GM12865 (cell line): ENCODE results near the gene CDHR3.
A peak's percentile ranks its signal among the peaks of the same experiment; 100 is the strongest.

Source experiments
- DNase-seq: peaks from one replicate; pipeline ENCODE4 v3.0.0; 2010; ENCODE audit warnings: low read depth
- H3K4me3 ChIP-seq: 2 replicates; pipeline ENCODE4 v1.5.1; 2011; ENCODE audit warnings: mild to moderate bottlenecking, low read depth, low read length, control low read depth
- TF ChIP-seq, protein P1 (sequence below): IDR thresholded peaks from 2 replicates; pipeline ENCODE4 v1.5.1; 2011; ENCODE audit warnings: low read length, control low read depth, low read depth, inconsistent platforms; ENCODE audit not compliant: insufficient read depth; ENCODE audit errors: missing control alignments

Gene CDHR3

DNA sequence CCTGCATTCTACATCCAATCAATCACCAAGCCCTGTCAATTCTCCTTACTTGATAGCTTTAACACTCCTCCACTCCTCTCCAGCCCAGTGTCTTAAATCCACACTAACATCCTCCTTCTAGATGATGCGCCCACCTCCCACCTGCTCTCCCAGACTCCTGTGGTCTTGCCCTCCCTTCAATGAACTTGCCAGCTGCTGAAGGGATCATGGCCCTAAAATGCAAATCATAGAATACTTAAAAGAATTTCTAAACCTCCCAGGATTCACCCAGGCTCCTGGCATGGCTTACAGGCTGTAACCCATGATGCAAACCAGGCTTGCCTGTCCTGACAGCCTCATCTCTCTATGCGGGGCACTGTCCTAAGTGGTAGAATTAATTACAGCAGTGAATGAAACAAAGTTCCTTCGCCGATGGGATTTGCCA, 105.5 kb downstream of the CDHR3 start:
- no peak overlapping the region for H3K4me3 ChIP-seq
- TF ChIP-seq, protein P1, sequence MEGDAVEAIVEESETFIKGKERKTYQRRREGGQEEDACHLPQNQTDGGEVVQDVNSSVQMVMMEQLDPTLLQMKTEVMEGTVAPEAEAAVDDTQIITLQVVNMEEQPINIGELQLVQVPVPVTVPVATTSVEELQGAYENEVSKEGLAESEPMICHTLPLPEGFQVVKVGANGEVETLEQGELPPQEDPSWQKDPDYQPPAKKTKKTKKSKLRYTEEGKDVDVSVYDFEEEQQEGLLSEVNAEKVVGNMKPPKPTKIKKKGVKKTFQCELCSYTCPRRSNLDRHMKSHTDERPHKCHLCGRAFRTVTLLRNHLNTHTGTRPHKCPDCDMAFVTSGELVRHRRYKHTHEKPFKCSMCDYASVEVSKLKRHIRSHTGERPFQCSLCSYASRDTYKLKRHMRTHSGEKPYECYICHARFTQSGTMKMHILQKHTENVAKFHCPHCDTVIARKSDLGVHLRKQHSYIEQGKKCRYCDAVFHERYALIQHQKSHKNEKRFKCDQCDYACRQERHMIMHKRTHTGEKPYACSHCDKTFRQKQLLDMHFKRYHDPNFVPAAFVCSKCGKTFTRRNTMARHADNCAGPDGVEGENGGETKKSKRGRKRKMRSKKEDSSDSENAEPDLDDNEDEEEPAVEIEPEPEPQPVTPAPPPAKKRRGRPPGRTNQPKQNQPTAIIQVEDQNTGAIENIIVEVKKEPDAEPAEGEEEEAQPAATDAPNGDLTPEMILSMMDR: no peak
- no peak for DNase-seq

DNA sequence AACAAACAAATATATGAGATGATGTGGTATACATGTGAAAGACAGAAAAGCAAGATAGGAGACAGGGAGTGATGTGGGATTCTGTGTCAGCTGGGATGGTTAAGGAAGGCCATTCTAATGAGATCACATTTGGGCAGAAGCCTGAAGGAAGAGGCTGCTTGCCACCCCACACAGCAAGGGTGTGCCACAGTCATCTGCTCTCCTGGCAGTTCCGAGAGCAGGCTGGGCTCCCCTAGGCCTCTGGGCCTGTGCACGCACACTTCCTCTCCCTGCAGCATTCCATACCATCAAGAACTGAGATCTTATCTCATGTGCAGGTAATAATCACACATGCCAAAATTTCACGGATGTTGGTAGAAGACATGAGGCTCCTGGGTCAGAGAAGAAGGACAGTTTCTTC, 105.9 kb downstream of the CDHR3 start:
- TF ChIP-seq, protein P1: no peak
- no peak for DNase-seq
- no peak overlapping the region for H3K4me3 ChIP-seq

DNA sequence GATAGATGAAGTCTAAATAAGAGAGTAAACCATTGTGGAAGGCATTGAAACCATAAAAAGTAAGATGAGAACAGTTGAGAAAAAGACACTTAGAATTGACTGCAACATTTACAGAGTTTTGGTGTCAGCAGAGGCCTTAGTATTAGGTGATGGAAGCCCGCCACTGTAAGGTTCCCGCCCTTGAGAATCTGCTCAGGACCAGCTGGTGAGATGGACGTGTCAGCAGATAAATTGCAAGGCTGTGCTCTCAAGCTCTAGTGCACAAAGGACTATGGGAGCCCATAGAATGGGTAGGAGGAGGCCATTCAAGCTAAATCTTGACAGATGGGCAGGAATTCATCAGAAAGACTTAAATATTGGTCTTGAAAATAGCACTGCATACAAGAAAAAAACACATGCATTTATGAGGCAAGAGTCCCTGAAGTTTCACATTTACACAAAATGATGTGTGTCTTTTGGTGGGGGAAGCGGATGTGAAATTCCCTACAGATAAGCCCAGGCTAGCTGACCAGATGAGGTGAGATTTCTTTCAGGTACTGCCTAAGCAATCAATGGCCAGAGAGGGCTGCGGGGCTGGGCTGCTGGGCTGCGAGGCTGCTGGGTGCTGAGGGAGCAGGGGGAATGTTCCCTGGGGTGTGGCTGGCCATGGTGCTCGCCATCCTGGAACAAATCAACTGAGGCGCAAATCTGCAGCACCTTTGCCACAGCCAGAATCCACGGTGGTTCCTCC, 106.6 kb downstream of the CDHR3 start:
- peak; percentile 61 for DNase-seq
- TF ChIP-seq, protein P1: no peak
- H3K4me3 ChIP-seq: peak overlapping the region; percentile 43; the same call in 1 of the 2 replicates

DNA sequence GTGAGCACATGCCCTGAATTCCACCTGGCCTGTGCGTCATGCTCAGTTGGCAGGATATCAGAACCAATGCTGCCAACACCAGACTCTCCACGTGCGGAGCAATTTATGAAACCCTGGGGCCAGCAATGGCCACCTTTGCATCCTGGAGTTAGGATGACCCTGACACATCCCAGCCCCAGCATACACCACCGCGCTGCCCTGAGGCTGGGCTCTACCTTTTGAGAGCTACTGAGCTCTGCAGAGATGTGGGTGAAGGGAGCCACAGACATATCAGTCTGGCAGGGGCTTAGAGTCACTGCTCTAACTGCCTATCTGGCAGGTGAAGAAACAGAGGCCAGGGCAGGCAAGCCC, 107.1 kb downstream of the CDHR3 start:
- H3K4me3 ChIP-seq: peak overlapping the region; percentile 43
- no peak for DNase-seq
- TF ChIP-seq, protein P1: no peak

DNA sequence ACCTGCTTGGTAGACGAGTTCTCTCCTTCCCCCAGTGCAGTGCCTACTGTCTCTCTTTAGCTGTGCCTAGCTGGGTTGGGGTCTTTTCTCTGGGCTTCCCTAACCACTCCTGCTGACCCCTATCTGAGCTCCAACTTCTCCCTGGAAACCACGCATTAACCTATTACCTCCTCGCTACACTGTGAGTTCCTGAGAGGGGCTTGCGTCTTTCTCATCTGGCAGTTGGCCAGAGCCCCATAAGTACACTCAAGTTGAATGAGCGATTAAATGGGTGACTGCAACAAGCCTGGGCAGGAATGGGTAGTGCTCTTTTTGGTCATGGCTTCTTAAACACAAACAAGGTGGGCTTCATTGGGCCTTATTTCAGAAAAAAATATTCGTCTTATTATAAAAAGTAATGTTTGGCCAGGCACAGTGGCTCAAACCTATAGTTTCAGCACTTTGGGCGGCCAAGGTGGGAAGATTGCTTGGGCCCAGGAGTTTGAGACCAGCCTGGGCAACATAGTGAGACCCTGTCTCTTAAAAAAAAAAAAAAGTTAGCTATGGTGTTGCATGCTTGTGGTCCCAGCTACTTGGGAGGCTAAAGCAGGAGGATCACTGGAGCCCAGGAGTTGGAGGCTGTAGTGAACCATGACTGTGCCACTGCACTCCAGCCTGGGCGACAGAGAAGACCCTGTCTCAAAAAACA, 107.6 kb downstream of the CDHR3 start:
- TF ChIP-seq, protein P1: no peak
- peak overlapping the region; percentile 43 for H3K4me3 ChIP-seq
- no peak for DNase-seq

DNA sequence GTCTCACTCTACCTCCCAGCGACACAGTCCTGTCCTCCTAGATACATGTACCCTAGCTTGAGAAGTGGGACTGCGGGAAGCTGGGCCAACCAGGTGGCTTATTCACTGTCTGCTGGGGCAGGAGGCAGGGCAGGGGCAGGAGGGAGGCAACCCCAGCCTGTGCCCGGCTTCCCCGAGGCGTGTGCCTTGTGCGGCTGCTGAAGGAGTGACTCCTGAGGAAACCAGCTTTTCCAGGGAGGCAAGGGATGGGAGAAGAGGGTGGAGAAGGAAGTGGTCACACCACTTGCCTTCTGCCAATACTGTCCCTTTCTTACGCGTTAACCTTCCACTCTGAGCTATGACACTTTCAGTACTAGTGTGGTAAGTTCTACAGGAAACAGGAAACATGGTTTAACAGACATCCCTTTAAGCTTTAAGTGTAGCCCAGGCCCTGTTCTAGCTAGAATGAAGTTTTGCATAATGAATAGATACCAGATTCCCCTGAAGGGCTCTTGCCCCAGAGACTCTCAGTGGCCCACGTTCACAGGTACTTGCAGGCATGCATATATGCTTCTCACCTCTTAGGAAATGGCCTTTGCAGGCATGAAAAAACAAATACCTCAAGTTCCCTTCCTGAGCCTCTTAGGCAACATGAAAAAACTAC, 108.4 kb downstream of the CDHR3 start:
- peak; percentile 94 for DNase-seq
- peak overlapping the region; percentile 43 for H3K4me3 ChIP-seq
- TF ChIP-seq, protein P1: no peak
